Fibroblast of skin of right biceps (primary cell): Measurements from ENCODE around the gene GAPT.

Source experiments
- DNase-seq: peaks from one replicate; pipeline ENCODE4 v3.0.0-alpha.2; 2013

GAPT gene

GRCh38 chr5:58462154-58462553 is 29.1 kb upstream of the GAPT start:
- no peak for DNase-seq

DNA sequence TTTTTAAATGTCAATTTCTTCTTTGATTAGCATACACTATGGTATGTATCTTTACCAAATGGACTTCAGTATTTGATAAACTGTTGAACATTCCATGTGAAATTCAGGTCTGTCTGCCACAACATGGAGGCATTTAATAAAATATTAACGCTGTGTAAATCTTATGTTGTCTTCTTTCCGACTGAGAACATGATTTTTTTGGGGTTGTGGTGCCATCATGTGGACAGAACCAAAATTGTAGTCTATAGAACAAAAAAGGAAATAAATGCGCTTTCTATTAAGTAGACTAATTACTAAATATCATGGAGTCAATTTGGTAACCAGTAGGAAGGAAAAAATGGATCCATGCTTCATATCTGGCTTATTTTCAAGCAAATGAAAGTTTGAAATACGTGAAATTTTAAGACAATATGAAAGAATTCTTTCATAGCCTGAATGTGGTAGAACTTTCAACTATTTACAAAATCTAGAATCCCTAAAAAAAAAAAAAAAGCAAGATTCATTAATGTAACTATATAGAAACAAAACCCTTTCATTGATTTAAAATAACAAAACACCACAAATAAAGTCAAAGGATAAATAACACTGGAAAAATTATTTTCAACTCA is 28.5 kb upstream of the GAPT start:
- peak; percentile 63 for DNase-seq

DNA sequence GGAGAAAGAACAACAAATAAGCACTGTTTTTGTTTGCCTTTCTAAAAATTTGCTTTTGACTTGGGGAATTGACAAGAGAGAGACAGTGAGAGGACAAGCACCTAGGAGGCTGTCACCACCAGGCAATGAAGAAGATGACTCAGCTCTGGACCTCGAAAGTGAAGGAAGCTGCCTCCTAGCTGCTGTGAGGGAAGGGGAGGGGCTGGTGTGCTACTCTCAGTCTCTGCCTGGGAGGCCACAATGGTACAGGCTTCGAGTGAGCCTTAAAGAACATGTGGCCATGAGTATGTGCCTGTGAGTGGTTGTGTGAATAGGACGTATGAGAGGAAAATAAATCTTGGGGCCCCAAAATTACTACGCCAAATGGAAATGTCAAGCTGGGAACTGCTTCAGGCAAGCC is 24.3 kb upstream of the GAPT start:
- DNase-seq = peak; percentile 74

DNA sequence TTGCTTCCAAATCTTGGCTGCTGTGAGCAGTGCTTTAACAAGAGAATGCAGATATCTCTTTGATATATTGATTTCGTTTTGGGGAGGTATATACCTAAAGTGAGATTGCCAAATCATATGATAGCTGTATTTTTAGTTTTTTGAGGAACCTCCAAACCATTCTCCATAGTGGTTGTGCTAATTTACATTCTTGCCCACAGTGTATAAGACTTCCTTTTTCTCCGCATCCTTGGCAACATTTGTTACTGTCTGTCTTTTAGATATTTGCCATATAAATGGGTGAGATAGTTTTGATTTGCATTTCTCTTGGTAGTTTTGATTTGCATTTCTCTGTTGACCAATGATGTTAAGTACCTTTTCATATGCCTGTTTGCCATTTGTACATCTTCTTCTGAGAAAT is 21.3 kb upstream of the GAPT start:
- DNase-seq = no peak

GRCh38 chr5:58475404-58475803 is 15.8 kb upstream of the GAPT start:
- no peak for DNase-seq

DNA sequence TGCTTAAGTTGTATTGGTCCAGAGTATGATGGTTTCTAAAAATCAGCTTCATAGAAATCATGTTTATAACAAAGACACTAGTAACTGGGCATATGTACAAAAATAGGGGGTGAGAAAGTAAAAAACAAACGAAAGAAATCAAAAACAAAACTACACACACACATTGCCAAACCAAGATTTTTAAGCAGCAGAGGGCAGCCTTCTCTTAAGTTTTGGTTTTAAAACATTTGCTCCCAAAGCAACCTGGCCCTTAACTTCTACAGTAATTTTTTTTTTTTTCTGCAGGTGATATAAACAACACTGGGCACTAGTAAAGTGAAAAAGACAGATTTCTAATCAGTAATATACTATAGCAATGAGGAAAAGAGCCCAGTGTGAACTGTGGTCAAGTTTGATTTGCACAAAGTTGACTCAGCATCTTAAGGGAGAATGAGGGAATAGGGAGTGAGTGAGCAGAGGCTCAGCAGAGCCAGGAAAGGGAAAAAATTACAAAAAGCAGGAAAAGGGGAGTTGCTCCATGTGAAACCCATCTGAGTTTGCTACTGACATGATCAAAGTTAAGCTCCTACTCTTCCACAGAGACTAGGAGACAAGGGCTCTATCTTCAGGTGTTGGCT is 13.4 kb upstream of the GAPT start:
- no peak for DNase-seq

- DNase-seq = no peak
Measured at GRCh38 chr5:58481066-58481676, 10.1 kb upstream of the GAPT start.

GRCh38 chr5:58481828-58482227 is 9.4 kb upstream of the GAPT start:
- DNase-seq = no peak

- no peak for DNase-seq
Measured at GRCh38 chr5:58482536-58482935, 8.7 kb upstream of the GAPT start.

- DNase-seq = no peak
Measured at GRCh38 chr5:58484505-58484904, 6.7 kb upstream of the GAPT start.

GRCh38 chr5:58486290-58486689 is 4.9 kb upstream of the GAPT start:
- no peak for DNase-seq

GRCh38 chr5:58490402-58491050 is 709 bp upstream of the GAPT start:
- no peak for DNase-seq

- no peak for DNase-seq
Measured at GRCh38 chr5:58493141-58493540, 1.9 kb downstream of the GAPT start.

DNA sequence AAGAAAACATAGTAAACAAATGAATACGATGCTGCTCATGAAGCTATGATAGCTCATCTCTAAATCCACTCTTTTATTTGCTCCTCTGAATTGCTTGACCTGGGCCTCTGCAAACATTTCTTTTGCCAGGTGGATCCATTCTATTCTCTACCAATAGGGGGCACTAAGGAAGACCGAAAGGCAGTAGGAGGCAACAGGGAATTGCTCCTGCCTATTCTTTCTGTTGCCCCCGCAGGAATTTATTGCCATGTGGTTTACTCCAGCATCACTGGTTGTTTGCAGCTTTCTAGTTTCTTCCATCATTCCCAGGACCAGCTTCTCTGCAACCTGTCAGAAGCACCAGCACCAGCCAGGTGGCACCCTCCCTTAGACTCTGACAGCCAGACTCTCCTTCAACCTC is 5.3 kb downstream of the GAPT start:
- no peak for DNase-seq

GRCh38 chr5:58497386-58497785 is 6.2 kb downstream of the GAPT start:
- no peak for DNase-seq

DNA sequence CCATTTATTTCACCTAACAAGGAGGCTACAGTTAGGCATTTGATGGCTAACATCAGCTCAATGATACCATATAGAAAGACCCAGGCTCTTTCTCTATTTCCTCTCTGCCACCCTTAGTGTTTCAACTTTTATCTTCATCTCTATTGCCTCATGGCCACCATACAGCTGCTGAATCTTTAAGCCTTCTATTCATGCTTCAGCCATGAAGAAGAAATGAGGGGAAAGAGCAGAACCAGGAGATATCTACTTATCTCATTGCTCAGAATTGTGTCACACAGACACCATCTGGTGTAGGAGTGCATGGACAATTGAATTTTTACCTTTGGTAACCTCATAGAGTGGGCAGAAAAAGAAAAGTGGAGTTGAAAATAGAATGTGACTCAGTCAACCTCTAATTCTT is 6.7 kb downstream of the GAPT start:
- no peak for DNase-seq

DNA sequence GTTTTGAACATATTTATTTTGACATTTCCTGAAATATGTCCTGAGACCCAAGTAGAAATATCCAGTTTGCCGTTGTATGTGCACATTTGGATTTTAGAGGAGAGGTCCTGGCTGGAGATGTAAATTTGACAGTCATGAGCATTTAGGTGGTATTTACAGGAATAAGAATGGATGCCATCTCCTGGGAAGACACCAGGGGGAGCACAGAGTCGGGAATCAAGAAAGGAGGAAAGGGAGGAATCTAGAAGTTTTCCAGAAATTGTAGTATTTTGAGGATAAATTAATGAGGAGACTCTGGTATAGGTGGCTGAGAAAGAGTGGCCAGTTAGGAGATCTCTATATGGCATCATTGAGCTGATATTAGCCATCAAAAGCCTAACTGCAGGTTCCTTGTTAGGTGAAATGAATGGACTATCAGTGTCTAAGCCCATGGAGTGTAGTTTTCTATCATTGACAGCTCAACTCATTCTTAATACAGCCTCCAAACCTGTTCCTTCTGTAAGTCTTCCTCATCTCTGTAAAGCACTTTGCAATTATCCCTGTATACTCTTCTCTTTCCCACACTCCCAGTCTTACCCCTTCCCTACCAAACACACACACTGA is 7.2 kb downstream of the GAPT start:
- peak; percentile 24 for DNase-seq

DNA sequence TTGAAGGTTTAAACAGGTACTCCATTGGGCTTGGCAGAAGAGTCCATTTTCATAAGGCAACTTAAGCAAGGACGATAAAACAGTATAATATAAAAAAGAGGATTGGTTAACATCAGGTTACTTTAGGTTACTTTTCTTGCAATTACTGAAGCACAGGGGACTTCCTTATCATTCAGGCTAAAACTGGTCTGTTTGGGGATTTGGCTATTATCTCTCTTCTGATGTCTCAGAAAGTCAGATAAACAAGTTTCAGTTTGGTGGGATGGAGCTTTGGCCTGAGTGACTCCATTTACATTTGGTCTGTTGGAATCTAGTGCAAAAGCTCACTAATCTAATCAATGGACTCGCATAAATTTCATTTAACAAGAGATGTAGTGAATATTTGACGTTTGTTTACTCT is 8.0 kb downstream of the GAPT start:
- no peak for DNase-seq

DNA sequence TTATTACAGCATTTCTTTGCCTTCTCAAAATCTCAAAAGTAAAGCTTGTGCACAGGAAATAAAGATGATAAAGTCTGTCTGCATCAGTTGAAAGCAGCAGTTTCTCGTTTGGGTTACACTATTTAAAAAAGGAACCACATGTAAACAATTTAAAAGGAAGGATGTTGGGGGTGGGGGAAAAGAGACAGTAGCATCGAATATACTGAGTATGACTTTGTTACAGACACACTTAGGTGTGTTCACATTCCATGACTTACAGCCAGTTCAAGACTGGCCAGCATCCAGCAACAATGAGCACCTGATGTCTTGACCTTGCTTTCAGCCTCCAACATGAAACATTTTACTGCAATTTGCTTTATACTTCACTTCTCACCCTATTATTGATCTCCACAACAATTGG is 8.7 kb downstream of the GAPT start:
- no peak for DNase-seq

DNA sequence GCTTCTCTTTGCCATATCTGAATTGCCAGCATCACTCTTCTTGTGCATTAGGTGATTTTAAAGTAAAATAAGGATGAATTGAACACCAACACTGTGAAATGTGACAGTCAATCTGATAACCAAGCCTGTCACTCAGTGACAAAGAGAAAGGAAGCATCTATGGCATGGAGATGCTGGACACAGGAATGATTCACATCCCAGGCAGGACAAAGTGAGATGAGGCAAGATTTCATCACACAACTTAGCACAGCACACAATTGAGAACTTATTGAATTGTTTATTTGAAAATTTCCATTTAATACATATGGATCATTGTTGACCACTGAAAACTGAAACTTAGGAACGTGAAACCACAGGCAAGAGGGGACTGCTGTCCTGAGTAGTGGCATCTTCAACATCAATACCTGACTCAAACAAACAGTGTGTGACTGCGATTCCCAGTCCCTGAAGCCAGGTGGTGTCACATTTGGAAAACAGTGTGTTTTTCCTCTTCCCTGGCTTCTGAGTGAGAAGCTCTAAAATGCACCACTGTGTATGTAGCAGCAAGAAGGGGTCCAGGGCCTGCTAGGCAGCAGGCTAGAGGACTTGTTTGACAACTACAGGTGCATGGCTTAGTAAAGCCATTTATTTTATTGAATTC is 10.7 kb downstream of the GAPT start:
- DNase-seq = peak; percentile 8

GRCh38 chr5:58503390-58504046 is 12.3 kb downstream of the GAPT start:
- DNase-seq = no peak

DNA sequence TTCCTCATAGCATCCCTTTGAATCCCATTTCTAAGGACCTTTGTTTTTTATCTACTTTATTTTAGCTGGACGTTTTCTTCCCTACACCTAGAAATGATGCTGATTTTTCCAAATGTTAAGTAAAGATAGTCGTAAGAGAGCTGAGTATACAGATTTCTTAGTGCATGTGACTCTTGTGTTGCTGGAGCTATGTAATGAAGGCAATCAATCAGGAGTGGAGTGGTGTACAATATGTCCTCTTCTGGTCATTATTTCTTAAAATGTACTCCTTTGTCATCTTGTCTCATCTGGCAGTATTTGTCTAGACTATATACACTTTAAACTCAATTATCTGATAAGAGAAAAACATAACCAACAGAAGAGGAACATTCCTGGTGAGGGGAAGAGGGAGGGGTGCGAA is 13.5 kb downstream of the GAPT start:
- DNase-seq = no peak

- no peak for DNase-seq
Measured at GRCh38 chr5:58505502-58505901, 14.3 kb downstream of the GAPT start.
